IPS-18c (cell line): ENCODE results near the gene TNS1.

ENCODE experiments used
- H3K4me3 ChIP-seq: 2 replicates; pipeline ENCODE4 v1.7.0; 2013; ENCODE audit warnings: low read depth, mild to moderate bottlenecking, low read length, moderate library complexity; ENCODE audit not compliant: insufficient read depth
- H3K9me3 ChIP-seq: one replicate; pipeline ENCODE4 v1.6.1; 2013; ENCODE audit warnings: mild to moderate bottlenecking, low read length, moderate library complexity; ENCODE audit not compliant: control insufficient read depth, insufficient read depth

Gene TNS1

DNA sequence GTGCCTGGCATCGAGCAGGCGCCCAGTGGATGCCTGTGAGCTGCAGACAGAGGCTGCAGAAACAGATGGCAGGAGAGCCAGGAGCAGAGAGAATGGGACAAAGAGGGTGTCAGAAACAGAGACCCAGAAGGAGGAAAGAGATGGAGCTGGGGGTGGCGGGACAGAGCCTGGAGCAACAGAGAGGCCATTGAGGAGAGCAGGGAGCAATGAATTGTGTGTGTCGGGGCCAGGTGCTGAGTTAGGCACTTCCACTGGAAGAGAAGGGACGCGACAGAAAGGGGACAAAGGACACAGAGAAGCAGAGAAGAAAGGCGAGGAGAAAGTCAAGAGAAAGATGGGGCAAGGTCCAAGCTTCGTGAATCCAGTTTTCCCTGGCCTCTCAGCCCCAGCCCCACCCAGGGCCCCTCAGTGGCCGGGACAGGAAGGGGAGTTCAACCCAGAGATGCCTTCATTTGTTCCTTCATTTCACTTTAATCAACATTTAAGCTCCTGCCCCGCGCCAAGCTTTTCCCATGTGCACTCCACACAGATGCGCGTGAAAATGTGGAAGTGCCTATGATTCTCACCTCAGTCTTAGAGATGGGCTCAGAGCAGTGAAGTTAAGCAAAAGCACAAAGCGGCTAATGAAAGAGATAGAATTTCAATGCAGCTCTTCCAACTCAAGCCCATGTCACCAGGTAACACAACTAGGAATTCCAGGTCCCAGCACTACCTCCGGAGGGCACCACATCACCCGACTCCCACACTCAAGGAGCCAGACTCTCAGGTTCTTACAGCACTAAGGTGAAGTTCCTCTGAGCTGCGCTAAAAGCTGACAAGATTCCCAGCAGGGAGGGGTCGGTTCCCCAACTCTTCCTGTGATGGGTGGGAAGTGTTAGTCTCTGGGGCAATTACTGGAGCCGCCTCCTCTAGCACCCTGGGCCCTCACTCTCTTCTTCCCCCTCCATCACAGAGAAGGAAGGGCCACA lies 55.1 kb downstream of the TNS1 start:
- Histone ChIP-seq H3K9me3 (no peaks in the 10 kb centered on the region), H3K4me3 (no peak overlapping the region)

DNA sequence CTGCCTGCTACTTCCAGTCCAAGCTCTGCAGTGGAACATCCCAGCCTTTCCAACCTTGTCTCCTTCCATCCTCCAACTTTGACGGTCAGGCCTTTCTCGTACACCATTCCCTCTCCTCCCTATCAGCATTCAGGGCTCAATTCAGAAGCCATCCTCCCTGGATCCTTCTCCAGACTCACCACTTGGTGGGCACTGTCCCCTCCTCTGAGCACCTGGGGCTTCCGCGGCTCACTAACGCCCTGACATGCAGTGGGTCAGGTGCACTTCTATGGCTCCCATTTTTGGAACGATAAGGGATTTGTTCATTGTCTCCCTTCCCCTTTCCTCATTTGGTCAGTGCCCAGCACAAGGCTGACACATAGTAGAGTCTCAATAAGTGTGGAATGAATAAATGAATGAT lies 56.7 kb downstream of the TNS1 start:
- no peaks in the 10 kb centered on the region for H3K9me3 ChIP-seq
- no peak overlapping the region for H3K4me3 ChIP-seq

GRCh38 chr2:217945530-217945929 lies 57.3 kb downstream of the TNS1 start:
- H3K9me3 ChIP-seq, result no peaks in the 10 kb centered on the region

GRCh38 chr2:217944923-217945322 lies 57.9 kb downstream of the TNS1 start:
- no peaks in the 10 kb centered on the region for H3K9me3 ChIP-seq
- no peak overlapping the region for H3K4me3 ChIP-seq

More at GRCh38 chr2:217945530-217945929, 57.3 kb downstream of the TNS1 start:
- no peak overlapping the region for H3K4me3 ChIP-seq

GRCh38 chr2:217944366-217944765 lies 58.4 kb downstream of the TNS1 start:
- Histone ChIP-seq H3K9me3 (no peaks in the 10 kb centered on the region), H3K4me3 (no peak overlapping the region)

- Histone ChIP-seq H3K4me3 (no peak overlapping the region), H3K9me3 (no peaks in the 10 kb centered on the region)
These were observed 59.1 kb downstream of the TNS1 start for GRCh38 chr2:217943446-217944321.

GRCh38 chr2:217942731-217943335 lies 60.0 kb downstream of the TNS1 start:
- H3K9me3 ChIP-seq, result no peaks in the 10 kb centered on the region

DNA sequence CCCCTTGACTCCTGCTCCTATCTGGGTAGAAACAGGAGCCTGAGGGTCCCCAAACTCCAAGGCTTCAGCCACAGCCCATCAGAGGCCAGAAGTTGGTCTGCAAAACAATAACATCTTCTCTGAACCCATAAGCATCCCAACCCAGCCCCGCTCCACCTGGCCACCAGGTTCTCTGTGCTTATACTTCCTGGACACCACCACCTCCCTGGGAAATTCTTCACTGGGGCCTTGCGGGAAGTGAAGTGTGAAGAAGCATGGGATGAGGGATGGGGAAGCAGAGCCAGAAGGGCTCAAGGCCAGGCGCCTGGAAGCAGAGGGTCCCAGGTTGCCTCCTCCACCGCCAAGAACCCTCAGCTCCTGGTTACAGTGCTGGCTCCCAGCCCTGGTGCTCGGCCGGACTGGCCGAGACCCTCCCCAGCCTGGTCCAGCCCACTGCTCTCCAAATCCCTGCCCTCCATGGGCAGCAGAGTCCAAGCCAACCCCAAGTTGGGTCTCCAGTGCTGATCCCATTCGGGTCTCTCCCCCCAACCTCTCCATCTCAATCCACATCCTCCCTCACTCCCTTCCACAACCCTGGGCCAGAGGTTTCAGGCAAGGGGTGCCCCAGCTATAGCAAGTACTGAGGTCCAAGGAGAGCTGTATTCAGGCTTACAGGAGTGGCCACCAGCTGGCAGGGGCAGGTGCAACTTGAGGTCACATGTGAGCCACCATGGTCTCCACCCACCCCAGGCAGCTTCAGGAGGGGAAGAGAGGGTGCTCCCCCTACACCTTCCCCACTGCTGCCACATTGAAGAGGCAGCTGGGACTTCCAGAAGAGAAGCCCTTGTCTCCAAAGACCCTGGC lies 60.7 kb downstream of the TNS1 start:
- no peak overlapping the region for H3K4me3 ChIP-seq
- H3K9me3 ChIP-seq, result no peaks in the 10 kb centered on the region

More at GRCh38 chr2:217942731-217943335, 60.0 kb downstream of the TNS1 start:
- H3K4me3 ChIP-seq, result no peak overlapping the region

GRCh38 chr2:217941339-217941738 lies 61.5 kb downstream of the TNS1 start:
- no peaks in the 10 kb centered on the region for H3K9me3 ChIP-seq
- H3K4me3 ChIP-seq, result no peak overlapping the region

DNA sequence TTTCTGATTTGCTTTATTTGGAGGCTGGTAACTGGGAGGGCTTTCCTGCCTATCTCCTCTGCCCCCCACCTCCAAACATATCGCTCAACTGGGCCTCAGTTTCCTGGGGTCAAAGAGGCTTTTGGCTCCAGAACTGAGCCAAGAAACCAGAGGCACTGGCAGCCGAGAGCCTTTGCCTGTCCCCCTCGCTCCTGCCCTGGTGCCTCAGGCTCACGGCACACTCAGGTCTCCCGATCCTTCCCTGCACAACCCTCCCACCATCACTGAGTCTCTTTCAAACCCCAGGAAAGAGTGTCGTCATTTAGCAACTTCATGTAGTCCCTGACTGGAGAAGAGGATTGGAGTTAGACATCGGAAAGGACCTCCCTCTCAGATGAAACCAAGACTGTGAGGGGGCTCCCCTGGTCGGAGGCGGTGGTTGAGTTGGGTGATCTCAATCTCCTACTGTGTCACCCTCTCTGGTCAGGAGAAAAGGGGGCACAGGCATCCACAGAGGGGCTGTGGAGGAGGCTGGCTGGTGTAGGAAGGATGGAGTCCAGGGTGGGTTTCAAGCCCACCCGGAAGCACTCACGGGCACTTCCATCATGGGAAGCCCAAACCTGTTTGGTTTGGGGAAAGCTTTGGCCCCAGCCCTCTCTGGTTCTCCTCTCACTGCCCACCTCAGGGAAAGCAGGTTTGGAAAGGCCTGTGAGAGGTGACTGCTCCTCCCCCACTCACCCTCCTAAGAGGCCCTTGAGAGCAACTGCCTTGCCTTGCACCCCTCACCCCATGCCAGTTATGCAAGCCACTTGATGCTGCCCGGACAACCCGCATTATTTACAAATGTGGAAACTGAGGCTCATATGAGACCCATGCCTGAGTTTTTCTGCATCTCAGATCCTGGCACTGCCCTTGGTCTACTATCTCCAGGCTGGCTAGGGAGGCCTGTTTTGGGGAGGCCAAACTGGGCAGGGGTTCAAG lies 62.3 kb downstream of the TNS1 start:
- Histone ChIP-seq H3K9me3 (no peaks in the 10 kb centered on the region), H3K4me3 (no peak overlapping the region)

GRCh38 chr2:217939629-217940245 lies 63.1 kb downstream of the TNS1 start:
- H3K9me3 ChIP-seq, result no peaks in the 10 kb centered on the region
- H3K4me3 ChIP-seq, result no peak overlapping the region

DNA sequence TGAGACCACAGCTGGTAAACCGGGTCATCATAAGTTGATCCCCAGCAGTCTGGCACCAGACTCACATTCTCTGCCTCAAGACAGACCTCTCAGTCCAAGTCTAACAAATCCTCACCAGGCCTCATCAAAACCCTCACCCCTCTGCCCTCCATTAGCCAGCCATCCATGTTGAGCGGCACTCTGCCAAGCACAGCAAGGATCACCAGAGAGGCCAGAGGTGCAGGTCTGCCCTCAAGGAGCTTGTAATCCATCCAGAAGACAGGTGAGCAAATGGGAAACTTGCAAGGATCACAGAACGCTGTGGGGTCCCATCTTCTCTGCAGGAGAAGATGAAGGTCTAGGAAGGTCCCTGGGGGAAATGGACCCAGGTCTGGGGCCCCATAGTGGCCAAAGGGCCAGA lies 63.6 kb downstream of the TNS1 start:
- no peaks in the 10 kb centered on the region for H3K9me3 ChIP-seq
- H3K4me3 ChIP-seq, result no peak overlapping the region

DNA sequence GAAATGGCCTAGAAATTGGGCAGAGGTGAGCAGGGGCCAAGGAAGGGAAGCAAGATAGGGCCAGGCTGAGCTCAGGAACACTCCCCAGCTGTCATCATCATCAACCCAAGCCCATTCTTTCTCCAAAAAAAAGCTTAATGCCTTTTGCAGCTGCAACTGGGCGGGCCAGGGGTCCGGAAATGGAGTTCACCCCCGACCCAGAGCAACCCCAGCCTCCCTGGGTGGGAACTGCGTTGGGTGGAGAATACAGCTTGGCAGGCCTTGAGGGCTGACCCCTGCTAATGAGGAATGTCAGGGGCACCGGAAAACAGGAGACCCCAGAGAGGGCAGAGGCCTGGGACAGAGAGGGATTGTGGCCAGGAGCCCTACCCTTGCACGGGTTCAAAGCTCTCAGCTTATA lies 64.8 kb downstream of the TNS1 start:
- Histone ChIP-seq H3K9me3 (no peaks in the 10 kb centered on the region), H3K4me3 (no peak overlapping the region)

DNA sequence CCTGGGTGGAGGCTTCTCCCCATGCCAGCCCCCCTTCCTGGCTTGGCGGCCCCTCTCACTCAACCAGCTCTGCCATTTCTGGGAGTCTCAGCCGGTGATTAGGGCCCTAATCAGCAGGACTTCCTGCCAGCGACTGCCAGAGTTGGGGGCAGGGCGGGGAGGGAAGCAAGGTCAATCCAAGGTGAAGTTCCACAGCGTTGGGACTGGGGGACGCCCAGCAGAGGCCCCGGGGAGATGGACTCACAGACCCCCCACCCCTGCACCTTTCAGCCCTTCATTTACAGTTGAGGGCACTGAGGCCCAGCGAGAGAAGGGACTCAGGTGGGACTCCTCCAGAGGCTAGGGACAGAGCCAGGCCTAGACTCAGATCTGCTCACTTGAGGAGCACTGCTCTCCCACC lies 65.3 kb downstream of the TNS1 start:
- Histone ChIP-seq H3K9me3 (no peaks in the 10 kb centered on the region), H3K4me3 (no peak overlapping the region)

GRCh38 chr2:217936952-217937351 lies 65.8 kb downstream of the TNS1 start:
- Histone ChIP-seq H3K9me3 (no peaks in the 10 kb centered on the region), H3K4me3 (no peak overlapping the region)
